HepG2 (cell line): Measurements from ENCODE around the gene SMURF1.

Source experiments
- CEBPB ChIP-seq: IDR thresholded peaks from 2 replicates; pipeline ENCODE4 v1.6.1; 2011; ENCODE audit warnings: low read depth, low read length, improper control_type of control experiment, borderline replicate concordance
- CTCF ChIP-seq: sonication (generic); formaldehyde crosslinking; IDR thresholded peaks from 2 replicates; pipeline ENCODE4 v1.5.0; 2020; ENCODE audit warnings: mild to moderate bottlenecking, missing genetic modification reagents, moderate library complexity
- ETV6 ChIP-seq: sonication (generic); formaldehyde crosslinking; conservative IDR thresholded peaks from 2 replicates; pipeline ENCODE4 v1.4.0; 2020; ENCODE audit warnings: missing genetic modification reagents
- HMG20B ChIP-seq: conservative IDR thresholded peaks from 2 replicates; pipeline ENCODE4 v1.6.1; 2016; ENCODE audit warnings: missing genetic modification reagents, missing compliant biosample characterization
- PRPF4 ChIP-seq: fragments of 200-400 bp; formaldehyde crosslinking; IDR thresholded peaks from 2 replicates; pipeline ENCODE4 v1.6.1; 2016; ENCODE audit warnings: low read length, low read depth; ENCODE audit not compliant: poor library complexity, severe bottlenecking
- SRF ChIP-seq: IDR thresholded peaks from 2 replicates; pipeline ENCODE4 v1.6.1; 2011; ENCODE audit warnings: mild to moderate bottlenecking, low read depth, low read length, moderate library complexity
- THAP8 ChIP-seq: sonication (generic); formaldehyde crosslinking; IDR thresholded peaks from 2 replicates; pipeline ENCODE4 v1.5.1; 2020; ENCODE audit warnings: missing genetic modification reagents, mild to moderate bottlenecking, borderline replicate concordance
- TF ChIP-seq, protein P1 (sequence below): sonication (generic); formaldehyde crosslinking; IDR thresholded peaks from 2 replicates; pipeline ENCODE4 v1.9.0; 2021; ENCODE audit warnings: missing genetic modification reagents, borderline replicate concordance

DNA sequence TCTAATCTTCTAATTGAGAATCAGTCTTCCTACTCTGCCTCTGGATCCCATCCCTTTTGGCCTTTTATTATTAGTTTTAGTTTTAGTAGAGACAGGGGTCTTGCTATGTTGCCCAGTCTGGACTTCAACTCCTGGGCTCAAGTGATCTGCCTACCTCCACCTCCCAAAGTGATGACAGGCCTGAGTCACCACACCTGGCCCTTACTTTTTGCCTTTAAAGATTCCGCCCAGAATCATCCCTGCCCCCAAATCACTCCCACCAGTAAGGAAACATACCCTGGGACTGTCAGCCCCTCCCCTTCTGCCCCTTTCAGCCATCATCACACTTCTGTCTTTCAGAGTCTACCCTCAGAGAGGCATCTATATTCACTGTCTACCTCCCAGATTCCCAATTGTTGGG lies 45.3 kb upstream of the SMURF1 start:
- no peak for TF ChIP-seq CTCF (CRISPR knock-in tag)
- TF ChIP-seq THAP8 (CRISPR knock-in tag), result no peak
- TF ChIP-seq ETV6 (CRISPR knock-in tag), result no peak
- TF ChIP-seq HMG20B (CRISPR knock-in tag), result no peak
- no peak for TF ChIP-seq CEBPB
- no peak for TF ChIP-seq SRF
- TF ChIP-seq, protein P1, sequence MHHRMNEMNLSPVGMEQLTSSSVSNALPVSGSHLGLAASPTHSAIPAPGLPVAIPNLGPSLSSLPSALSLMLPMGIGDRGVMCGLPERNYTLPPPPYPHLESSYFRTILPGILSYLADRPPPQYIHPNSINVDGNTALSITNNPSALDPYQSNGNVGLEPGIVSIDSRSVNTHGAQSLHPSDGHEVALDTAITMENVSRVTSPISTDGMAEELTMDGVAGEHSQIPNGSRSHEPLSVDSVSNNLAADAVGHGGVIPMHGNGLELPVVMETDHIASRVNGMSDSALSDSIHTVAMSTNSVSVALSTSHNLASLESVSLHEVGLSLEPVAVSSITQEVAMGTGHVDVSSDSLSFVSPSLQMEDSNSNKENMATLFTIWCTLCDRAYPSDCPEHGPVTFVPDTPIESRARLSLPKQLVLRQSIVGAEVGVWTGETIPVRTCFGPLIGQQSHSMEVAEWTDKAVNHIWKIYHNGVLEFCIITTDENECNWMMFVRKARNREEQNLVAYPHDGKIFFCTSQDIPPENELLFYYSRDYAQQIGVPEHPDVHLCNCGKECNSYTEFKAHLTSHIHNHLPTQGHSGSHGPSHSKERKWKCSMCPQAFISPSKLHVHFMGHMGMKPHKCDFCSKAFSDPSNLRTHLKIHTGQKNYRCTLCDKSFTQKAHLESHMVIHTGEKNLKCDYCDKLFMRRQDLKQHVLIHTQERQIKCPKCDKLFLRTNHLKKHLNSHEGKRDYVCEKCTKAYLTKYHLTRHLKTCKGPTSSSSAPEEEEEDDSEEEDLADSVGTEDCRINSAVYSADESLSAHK (CRISPR knock-in tag), result no peak
- TF ChIP-seq PRPF4, result no peak
